ENCODE results near the gene IQCE.

IQCE gene

GRCh38 chr7:2637066-2637471 lies 78.3 kb downstream of the IQCE start:
- no peak for DNase-seq

- no peak for DNase-seq
Observed at GRCh38 chr7:2637505-2638223, 78.9 kb downstream of the IQCE start.

- DNase-seq: no peak
Observed at GRCh38 chr7:2638224-2638991, 79.6 kb downstream of the IQCE start.

- DNase-seq: no peak
Observed at GRCh38 chr7:2639181-2639681, 80.5 kb downstream of the IQCE start.

- DNase-seq: no peak
Observed at GRCh38 chr7:2639695-2640481, 81.1 kb downstream of the IQCE start.

GRCh38 chr7:2640482-2640830 lies 81.7 kb downstream of the IQCE start:
- no peak for DNase-seq

GRCh38 chr7:2640846-2641316 lies 82.1 kb downstream of the IQCE start:
- no peak for DNase-seq

- peak; percentile 38 to 70 for DNase-seq
Observed at GRCh38 chr7:2641406-2642393, 82.9 kb downstream of the IQCE start.

GRCh38 chr7:2643386-2644219 lies 84.8 kb downstream of the IQCE start:
- DNase-seq: no peak

GRCh38 chr7:2644220-2644561 lies 85.4 kb downstream of the IQCE start:
- DNase-seq: no peak

GRCh38 chr7:2644562-2645273 lies 85.9 kb downstream of the IQCE start:
- no peak for DNase-seq

GRCh38 chr7:2645274-2645868 lies 86.6 kb downstream of the IQCE start:
- DNase-seq: no peak

GRCh38 chr7:2646336-2646679 lies 87.5 kb downstream of the IQCE start:
- no peak for DNase-seq

- DNase-seq: no peak
Observed at GRCh38 chr7:2646680-2647571, 88.1 kb downstream of the IQCE start.

GRCh38 chr7:2647594-2648172 lies 88.9 kb downstream of the IQCE start:
- no peak for DNase-seq

GRCh38 chr7:2649139-2649838 lies 90.5 kb downstream of the IQCE start:
- DNase-seq: no peak

GRCh38 chr7:2649991-2650390 lies 91.2 kb downstream of the IQCE start:
- no peak for DNase-seq

- DNase-seq: no peak
Observed at GRCh38 chr7:2650451-2650850, 91.7 kb downstream of the IQCE start.
